HepG2 (cell line): Measurements from ENCODE around the gene SYMPK.

ENCODE experiments used
- CHD2 ChIP-seq: IDR thresholded peaks from 2 replicates; pipeline ENCODE4 v1.6.1; 2011; ENCODE audit warnings: low read depth, low read length, improper control_type of control experiment
- E2F1 ChIP-seq: sonication (generic); formaldehyde crosslinking; IDR thresholded peaks from 2 replicates; pipeline ENCODE4 v1.5.0; 2020; ENCODE audit warnings: missing genetic modification reagents
- MAX ChIP-seq: IDR thresholded peaks from 2 replicates; pipeline ENCODE4 v1.6.1; 2012; ENCODE audit warnings: inconsistent platforms
- SOX6 ChIP-seq, 2 experiments: fragments of 450-650 bp in 1 of 2; sonication (generic) in 1 of 2; formaldehyde crosslinking in 1 of 2; IDR thresholded peaks; 2 replicates each; pipeline versions ENCODE4 v1.4.0 to v1.6.1; 2017 to 2020; ENCODE audit warnings: antibody characterized with exemption in 1 of 2, mild to moderate bottlenecking in 1 of 2, missing genetic modification reagents in 1 of 2

- TF ChIP-seq SOX6 (IDR thresholded peaks at IDR 0.05) (no peak), SOX6 (CRISPR knock-in tag; IDR thresholded peaks at IDR 0.05) (no peak), E2F1 (CRISPR knock-in tag) (no peak), CHD2 (no peak), MAX (no peak)
Measured at GRCh38 chr19:45793876-45794275, 69.1 kb downstream of the SYMPK start.
